Keratinocyte (primary cell): Measurements from ENCODE around the gene SREBF2.

ENCODE experiments used
- EZH2 ChIP-seq: IDR thresholded peaks from one replicate; pipeline ENCODE4 v1.6.1; 2012; ENCODE audit warnings: inconsistent platforms, mild to moderate bottlenecking, low read length, moderate library complexity
- TF ChIP-seq, protein P1 (sequence below), 3 experiments: IDR thresholded peaks in 1 of 3; conservative IDR thresholded peaks in 1 of 3; optimal IDR thresholded peaks in 1 of 3; 2 replicates in 2 of 3; 3 replicates in 1 of 3; pipeline versions ENCODE3 to v1.5.1; 2011; ENCODE audit warnings: low read length in 3 of 3, mild to moderate bottlenecking in 3 of 3, moderate library complexity in 2 of 3, control low read depth in 1 of 3, inconsistent platforms in 1 of 3; ENCODE audit not compliant: insufficient read depth in 2 of 3; ENCODE audit errors: extremely low read depth in 1 of 3

DNA sequence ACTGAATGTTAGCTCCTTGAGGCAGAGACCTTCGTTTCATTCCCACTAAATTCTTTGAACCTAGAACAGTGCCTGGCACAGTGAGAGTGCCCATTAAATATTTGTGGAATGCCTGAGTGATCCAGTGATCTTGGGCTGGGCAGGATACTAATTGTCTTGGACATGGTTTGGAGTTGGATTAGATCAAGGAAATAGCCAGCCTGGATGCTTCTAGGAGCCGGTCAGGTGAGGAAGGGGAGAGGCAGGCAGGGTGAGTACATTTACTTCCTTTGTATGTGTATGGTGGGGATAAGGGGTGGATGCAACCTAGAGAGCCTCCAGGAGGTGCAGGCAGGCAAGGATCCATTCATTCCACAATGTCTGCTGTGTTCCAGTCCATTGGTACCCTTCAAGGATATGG, 3.6 kb downstream of the SREBF2 start:
- TF ChIP-seq, protein P1, sequence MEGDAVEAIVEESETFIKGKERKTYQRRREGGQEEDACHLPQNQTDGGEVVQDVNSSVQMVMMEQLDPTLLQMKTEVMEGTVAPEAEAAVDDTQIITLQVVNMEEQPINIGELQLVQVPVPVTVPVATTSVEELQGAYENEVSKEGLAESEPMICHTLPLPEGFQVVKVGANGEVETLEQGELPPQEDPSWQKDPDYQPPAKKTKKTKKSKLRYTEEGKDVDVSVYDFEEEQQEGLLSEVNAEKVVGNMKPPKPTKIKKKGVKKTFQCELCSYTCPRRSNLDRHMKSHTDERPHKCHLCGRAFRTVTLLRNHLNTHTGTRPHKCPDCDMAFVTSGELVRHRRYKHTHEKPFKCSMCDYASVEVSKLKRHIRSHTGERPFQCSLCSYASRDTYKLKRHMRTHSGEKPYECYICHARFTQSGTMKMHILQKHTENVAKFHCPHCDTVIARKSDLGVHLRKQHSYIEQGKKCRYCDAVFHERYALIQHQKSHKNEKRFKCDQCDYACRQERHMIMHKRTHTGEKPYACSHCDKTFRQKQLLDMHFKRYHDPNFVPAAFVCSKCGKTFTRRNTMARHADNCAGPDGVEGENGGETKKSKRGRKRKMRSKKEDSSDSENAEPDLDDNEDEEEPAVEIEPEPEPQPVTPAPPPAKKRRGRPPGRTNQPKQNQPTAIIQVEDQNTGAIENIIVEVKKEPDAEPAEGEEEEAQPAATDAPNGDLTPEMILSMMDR (optimal IDR thresholded peaks at IDR 0.05 in 1 of 3, IDR thresholded peaks at IDR 0.05 in 1 of 3, conservative IDR thresholded peaks at IDR 0.05 in 1 of 3; ENCODE audit: extremely low read depth in 1 of 3, insufficient read depth in 2 of 3, low read length in 3 of 3) = no peak
- TF ChIP-seq EZH2 = no peak
